Activated naive CD4-positive, alpha-beta T cell treated with anti-CD3 and anti-CD28 coated beads for 36 hours (primary cell): Measurements from ENCODE around the gene CCSER1. TPM values are rescaled to one million over a fixed set of nuclear protein-coding genes. Genes with fewer than 3 reads are reported as not detected.

Experiments used
- CTCF ChIA-PET: fragments of 350-600 bp; sonication (Branson Sonifier 250); formaldehyde crosslinking; loops from one replicate; lab custom pipeline; 2021; ENCODE audit warnings: antibody characterized with exemption; lab: Charles Lee
- DNase-seq: peaks from one replicate; pipeline ENCODE4 v3.0.0-alpha.2; 2020
- H3K27ac Mint-ChIP-seq: one replicate; pipeline ENCODE4 v1.8.0; 2021; ENCODE audit warnings: mild to moderate bottlenecking, mixed read lengths
- H3K27me3 Mint-ChIP-seq: one replicate; pipeline ENCODE4 v1.8.0; 2021; ENCODE audit warnings: low read depth, mixed read lengths
- H3K36me3 Mint-ChIP-seq: one replicate; pipeline ENCODE4 v1.8.0; 2021; ENCODE audit warnings: low read depth, mixed read lengths
- H3K4me1 Mint-ChIP-seq: one replicate; pipeline ENCODE4 v1.8.0; 2021; ENCODE audit warnings: low read depth, mixed read lengths
- H3K4me3 Mint-ChIP-seq: one replicate; pipeline ENCODE4 v1.8.0; 2021; ENCODE audit warnings: mild to moderate bottlenecking, moderate library complexity, mixed read lengths
- H3K9me3 Mint-ChIP-seq: one replicate; pipeline ENCODE4 v1.8.0; 2021; ENCODE audit warnings: mixed read lengths
- intact Hi-C: fragments of 100-400 bp; cut with micrococcal nuclease; formaldehyde crosslinking; loops from one replicate; pipeline ENCODE4 v1.15.1; 2023
- total RNA-seq, 2 experiments: library from RNA; stranded (reverse); gene quantifications; one replicate each; pipeline ENCODE4 v1.2.3, GENCODE V29; 2021

CCSER1 gene
- total RNA-seq, 2 experiments from 2014 or later = not detected

DNA sequence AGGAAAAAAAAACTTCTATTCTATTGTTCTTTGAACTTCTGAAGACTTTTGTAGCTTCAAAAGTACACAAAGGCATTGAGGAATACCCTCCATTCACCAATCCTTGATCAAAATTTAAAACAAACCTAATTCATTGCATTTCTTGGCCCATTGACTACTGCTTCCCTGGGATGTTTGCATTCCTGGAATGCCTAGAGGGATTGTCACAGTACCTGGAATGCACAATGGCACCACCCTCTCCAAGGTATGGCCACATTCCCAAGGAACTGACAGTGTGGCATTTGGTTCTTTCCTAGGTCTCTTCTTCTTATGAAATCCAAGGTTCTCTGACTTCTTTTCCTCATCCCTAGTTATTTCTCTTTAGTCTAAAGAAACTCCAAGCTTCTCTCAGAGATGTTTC, 600.7 kb downstream of the CCSER1 start:
- Mint-ChIP-seq H3K4me1 (no peaks in the 10 kb centered on the region), H3K27me3 (no peaks in the 10 kb centered on the region), H3K9me3 (peaks cover 11% of the 10 kb centered on the region), H3K27ac (no peak overlapping the region), H3K4me3 (no peak overlapping the region), H3K36me3 (no peaks in the 10 kb centered on the region)
- intact Hi-C loops = no loop called here
- DNase-seq = no peak
- CTCF ChIA-PET = no interaction called here

DNA sequence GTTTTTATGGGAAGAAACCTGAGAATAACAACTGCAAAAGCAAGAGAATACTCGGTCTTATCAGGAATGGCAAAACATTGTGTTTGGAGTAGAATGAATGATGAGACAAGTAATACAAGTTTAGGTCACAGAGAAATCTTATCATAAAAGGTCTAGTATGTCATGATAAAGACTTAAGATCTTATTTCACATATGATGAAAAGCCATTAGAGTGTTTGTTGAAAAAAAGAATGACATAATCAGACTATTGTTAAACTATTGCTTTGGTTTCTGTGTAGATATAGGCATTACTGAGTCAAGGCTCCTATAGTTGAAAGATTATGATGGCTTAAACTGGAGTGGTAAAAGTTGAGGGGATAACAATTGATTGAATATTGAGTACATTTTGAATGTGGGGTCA, 603.6 kb downstream of the CCSER1 start:
- H3K9me3 Mint-ChIP-seq = peaks cover 11% of the 10 kb centered on the region
- CTCF ChIA-PET = no interaction called here

GRCh38 chr4:90733211-90733610, 606.0 kb downstream of the CCSER1 start:
- DNase-seq = no peak
- Mint-ChIP-seq H3K36me3 (no peaks in the 10 kb centered on the region), H3K4me1 (no peaks in the 10 kb centered on the region), H3K27me3 (no peaks in the 10 kb centered on the region), H3K27ac (no peak overlapping the region), H3K4me3 (no peak overlapping the region), H3K9me3 (peaks cover 4% of the 10 kb centered on the region)
- intact Hi-C loops = no loop called here
- CTCF ChIA-PET = no interaction called here

More for the DNA sequence above, 603.6 kb downstream of the CCSER1 start:
- no peaks in the 10 kb centered on the region for H3K27me3 Mint-ChIP-seq
- no peaks in the 10 kb centered on the region for H3K4me1 Mint-ChIP-seq
- H3K27ac Mint-ChIP-seq = no peak overlapping the region
- DNase-seq = no peak
- intact Hi-C loops = no loop called here
- no peaks in the 10 kb centered on the region for H3K36me3 Mint-ChIP-seq
- H3K4me3 Mint-ChIP-seq = no peak overlapping the region

GRCh38 chr4:90745176-90745575, 618.0 kb downstream of the CCSER1 start:
- Mint-ChIP-seq H3K4me1 (no peaks in the 10 kb centered on the region), H3K27ac (no peak overlapping the region), H3K4me3 (no peak overlapping the region), H3K36me3 (no peaks in the 10 kb centered on the region), H3K9me3 (peaks cover 4% of the 10 kb centered on the region), H3K27me3 (no peaks in the 10 kb centered on the region)
- intact Hi-C loops = no loop called here
- CTCF ChIA-PET = no interaction called here
- DNase-seq = no peak

- no peaks in the 10 kb centered on the region for H3K27me3 Mint-ChIP-seq
- no peak for DNase-seq
- H3K4me3 Mint-ChIP-seq = no peak overlapping the region
- intact Hi-C loops = no loop called here
- H3K9me3 Mint-ChIP-seq = peaks cover 2% of the 10 kb centered on the region
- no peak overlapping the region for H3K27ac Mint-ChIP-seq
- CTCF ChIA-PET = no interaction called here
- H3K36me3 Mint-ChIP-seq = no peaks in the 10 kb centered on the region
- H3K4me1 Mint-ChIP-seq = no peaks in the 10 kb centered on the region
These were observed 625.9 kb downstream of the CCSER1 start for GRCh38 chr4:90753068-90753467.

DNA sequence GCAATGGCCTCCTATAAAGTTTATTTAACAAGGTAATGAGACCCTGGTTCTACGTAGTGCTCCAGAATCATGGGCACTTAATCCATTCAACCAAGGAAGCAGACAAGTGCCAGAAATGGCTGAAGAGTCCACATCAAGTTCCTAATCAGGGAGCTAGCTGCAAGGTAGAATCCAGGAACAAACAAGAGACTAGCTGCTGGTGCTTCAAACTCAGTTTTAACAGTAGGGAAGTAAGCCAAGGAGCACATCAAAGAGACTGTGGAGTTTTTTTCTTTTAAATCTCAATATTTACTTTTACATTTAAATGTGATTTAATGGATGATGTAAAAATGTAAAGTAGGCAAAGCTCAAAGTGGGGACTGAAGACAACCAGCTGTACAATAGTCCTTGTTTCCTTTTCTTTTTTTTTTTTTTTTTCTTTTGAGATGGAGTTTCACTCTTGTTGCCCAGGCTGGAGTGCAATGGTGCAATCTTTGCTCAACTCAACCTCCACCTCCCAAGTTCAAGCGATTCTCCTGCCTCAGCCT, 630.4 kb downstream of the CCSER1 start:
- H3K36me3 Mint-ChIP-seq = no peaks in the 10 kb centered on the region
- intact Hi-C loops = no loop called here
- peaks cover 3% of the 10 kb centered on the region for H3K9me3 Mint-ChIP-seq
- no peak overlapping the region for H3K4me3 Mint-ChIP-seq
- H3K4me1 Mint-ChIP-seq = no peaks in the 10 kb centered on the region
- H3K27me3 Mint-ChIP-seq = no peaks in the 10 kb centered on the region
- no peak overlapping the region for H3K27ac Mint-ChIP-seq
- CTCF ChIA-PET = no interaction called here
- no peak for DNase-seq

GRCh38 chr4:90760059-90760458, 632.9 kb downstream of the CCSER1 start:
- CTCF ChIA-PET = no interaction called here
- H3K4me1 Mint-ChIP-seq = no peaks in the 10 kb centered on the region
- DNase-seq = no peak
- H3K9me3 Mint-ChIP-seq = peaks cover 7% of the 10 kb centered on the region
- no peak overlapping the region for H3K4me3 Mint-ChIP-seq
- H3K27ac Mint-ChIP-seq = no peak overlapping the region
- no peaks in the 10 kb centered on the region for H3K36me3 Mint-ChIP-seq
- H3K27me3 Mint-ChIP-seq = no peaks in the 10 kb centered on the region
- intact Hi-C loops = no loop called here

DNA sequence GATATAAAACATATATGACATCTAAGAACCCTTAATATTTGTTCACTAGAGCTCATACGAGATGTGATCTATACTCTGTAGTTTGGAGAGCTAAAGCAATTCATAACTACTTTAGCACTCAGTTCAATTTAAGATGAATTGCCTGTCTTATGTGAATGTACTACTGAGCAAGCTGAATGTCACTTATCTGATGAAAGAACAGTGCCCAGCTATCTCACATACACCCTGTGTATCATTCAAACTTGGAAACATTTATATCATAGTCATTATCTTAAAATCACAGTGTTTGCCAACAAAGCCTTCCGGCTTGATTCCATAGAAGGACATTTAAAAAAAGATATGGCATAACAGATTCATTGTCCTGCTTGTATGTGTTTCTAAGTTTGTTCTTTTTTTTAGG, 639.6 kb downstream of the CCSER1 start:
- no peaks in the 10 kb centered on the region for H3K36me3 Mint-ChIP-seq
- no peak for DNase-seq
- peaks cover 4% of the 10 kb centered on the region for H3K9me3 Mint-ChIP-seq
- CTCF ChIA-PET = no interaction called here
- no peak overlapping the region for H3K4me3 Mint-ChIP-seq
- intact Hi-C loops = no loop called here
- H3K4me1 Mint-ChIP-seq = no peaks in the 10 kb centered on the region
- no peaks in the 10 kb centered on the region for H3K27me3 Mint-ChIP-seq
- H3K27ac Mint-ChIP-seq = no peak overlapping the region

DNA sequence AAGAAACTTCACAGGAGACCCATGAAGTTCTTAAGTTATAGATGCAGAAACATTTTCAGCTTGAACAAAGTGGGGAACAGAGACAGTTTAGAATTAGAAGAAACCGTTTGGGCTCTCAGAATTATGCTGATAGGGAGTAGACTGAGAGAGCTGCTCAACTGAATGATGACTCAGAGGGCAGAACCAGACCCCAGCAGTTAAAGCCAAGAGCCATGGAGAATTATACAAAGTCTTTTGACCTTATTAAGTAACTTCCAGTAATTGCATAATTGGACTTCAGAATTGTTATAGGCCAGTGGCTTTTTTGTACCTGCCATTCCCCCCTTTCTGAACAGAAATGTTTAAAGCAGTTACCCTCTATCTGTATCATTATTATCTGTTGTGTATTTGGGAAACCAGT, 642.1 kb downstream of the CCSER1 start:
- intact Hi-C loops = no loop called here
- Mint-ChIP-seq H3K27ac (no peak overlapping the region), H3K27me3 (no peaks in the 10 kb centered on the region), H3K4me1 (no peaks in the 10 kb centered on the region), H3K9me3 (no peaks in the 10 kb centered on the region), H3K36me3 (no peaks in the 10 kb centered on the region), H3K4me3 (no peak overlapping the region)
- no peak for DNase-seq
- CTCF ChIA-PET = interaction anchor here (0.6 kb wide), 1 partner anchor 38 kb away, joined by 3 read pairs; no protein-coding TSS in a partner anchor

GRCh38 chr4:90780193-90780592, 653.0 kb downstream of the CCSER1 start:
- Mint-ChIP-seq H3K27ac (no peak overlapping the region), H3K4me3 (no peak overlapping the region), H3K36me3 (no peaks in the 10 kb centered on the region), H3K4me1 (no peaks in the 10 kb centered on the region), H3K27me3 (no peaks in the 10 kb centered on the region), H3K9me3 (no peaks in the 10 kb centered on the region)
- intact Hi-C loops = no loop called here
- CTCF ChIA-PET = no interaction called here
- DNase-seq = no peak

DNA sequence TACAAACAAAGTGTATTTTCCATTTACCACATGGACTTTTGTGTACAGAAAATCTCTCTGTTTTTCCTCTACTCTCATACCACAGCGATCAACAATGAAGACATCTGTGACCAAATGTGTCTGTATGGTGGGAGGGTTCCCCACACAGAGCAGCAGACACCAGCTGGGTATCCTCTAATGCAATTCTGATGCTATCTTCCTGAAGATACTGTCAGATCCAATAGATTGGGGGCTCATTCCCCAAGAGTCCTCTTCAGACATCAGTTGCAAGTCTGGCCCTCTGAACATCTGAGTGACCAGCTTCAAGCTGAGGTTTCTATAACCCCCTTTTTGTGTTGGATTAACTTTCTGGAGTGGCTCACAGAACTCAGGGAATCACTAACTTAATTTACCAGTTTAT, 659.4 kb downstream of the CCSER1 start:
- CTCF ChIA-PET = no interaction called here
- peaks cover 1% of the 10 kb centered on the region for H3K9me3 Mint-ChIP-seq
- no peak for DNase-seq
- intact Hi-C loops = no loop called here
- no peak overlapping the region for H3K27ac Mint-ChIP-seq
- H3K27me3 Mint-ChIP-seq = no peaks in the 10 kb centered on the region
- no peak overlapping the region for H3K4me3 Mint-ChIP-seq
- no peaks in the 10 kb centered on the region for H3K4me1 Mint-ChIP-seq
- no peaks in the 10 kb centered on the region for H3K36me3 Mint-ChIP-seq

- H3K4me3 Mint-ChIP-seq = no peak overlapping the region
- CTCF ChIA-PET = no interaction called here
- H3K9me3 Mint-ChIP-seq = peaks cover 8% of the 10 kb centered on the region
- H3K36me3 Mint-ChIP-seq = no peaks in the 10 kb centered on the region
- H3K27ac Mint-ChIP-seq = no peak overlapping the region
- DNase-seq = no peak
- intact Hi-C loops = no loop called here
- no peaks in the 10 kb centered on the region for H3K27me3 Mint-ChIP-seq
- no peaks in the 10 kb centered on the region for H3K4me1 Mint-ChIP-seq
These were observed 665.5 kb downstream of the CCSER1 start for GRCh38 chr4:90792696-90793095.

DNA sequence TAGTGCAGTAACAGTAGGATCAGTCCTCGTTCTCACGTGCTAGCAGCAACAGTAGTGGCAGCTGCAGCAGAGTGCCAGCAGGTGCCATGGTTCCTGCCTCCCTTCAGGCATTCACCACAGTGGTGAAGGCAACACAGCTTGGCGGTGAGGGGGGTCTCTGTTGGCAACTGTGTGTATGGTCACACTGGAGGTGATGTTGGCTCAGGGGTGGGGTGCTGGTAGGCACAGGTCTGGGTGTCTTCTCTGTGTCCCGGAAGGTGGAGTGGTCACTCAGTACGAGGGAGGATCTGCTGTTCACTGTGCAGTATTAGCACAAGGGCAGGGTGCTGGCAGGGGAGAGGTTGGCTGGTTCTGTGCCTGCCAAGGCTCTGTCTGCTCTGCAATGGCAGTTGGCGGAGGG, 671.8 kb downstream of the CCSER1 start:
- Mint-ChIP-seq H3K27me3 (no peaks in the 10 kb centered on the region), H3K4me3 (no peak overlapping the region), H3K4me1 (no peaks in the 10 kb centered on the region), H3K36me3 (no peaks in the 10 kb centered on the region), H3K27ac (no peak overlapping the region), H3K9me3 (peaks cover 11% of the 10 kb centered on the region)
- no peak for DNase-seq
- intact Hi-C loops = no loop called here
- CTCF ChIA-PET = no interaction called here

DNA sequence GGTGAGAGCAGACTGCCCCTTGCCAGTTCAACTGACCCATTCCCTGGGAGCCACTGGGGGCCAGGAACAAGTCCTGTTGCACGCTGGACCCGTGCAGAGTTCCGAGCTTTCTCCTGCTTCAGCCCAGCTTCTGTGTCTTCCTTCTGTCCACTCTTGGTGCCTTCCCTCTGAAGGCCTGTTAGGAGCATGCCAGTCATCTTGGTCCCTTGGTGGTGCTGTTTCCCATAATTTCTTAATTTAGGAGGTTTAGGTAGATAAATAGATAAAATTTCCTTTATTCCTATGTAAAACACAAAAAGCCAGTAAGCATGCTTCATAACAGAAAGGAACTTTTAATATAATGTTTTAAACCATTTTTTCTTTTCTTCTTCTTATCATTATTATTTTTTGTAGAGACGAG, 672.7 kb downstream of the CCSER1 start:
- Mint-ChIP-seq H3K4me3 (no peak overlapping the region), H3K27me3 (no peaks in the 10 kb centered on the region), H3K27ac (no peak overlapping the region), H3K4me1 (no peaks in the 10 kb centered on the region), H3K9me3 (peaks cover 11% of the 10 kb centered on the region), H3K36me3 (no peaks in the 10 kb centered on the region)
- intact Hi-C loops = no loop called here
- DNase-seq = no peak
- CTCF ChIA-PET = no interaction called here
